Fibroblast of lung (primary cell): ENCODE measurements around the gene MECR.

Experiments used
- EZH2 ChIP-seq: IDR thresholded peaks from 2 replicates; pipeline ENCODE4 v1.5.1; 2012; ENCODE audit warnings: low read length, control low read depth, mild to moderate bottlenecking; ENCODE audit errors: missing control alignments
- TF ChIP-seq, protein P1 (sequence below), 2 donors: IDR thresholded peaks in 1 of 2; conservative IDR thresholded peaks in 1 of 2; 1 replicate in 1 of 2; 2 replicates in 1 of 2; pipeline ENCODE4 v1.5.1; 2011 to 2012; ENCODE audit warnings: low read length in 2 of 2, control low read depth in 1 of 2, inconsistent platforms in 1 of 2, low read depth in 1 of 2, mild to moderate bottlenecking in 1 of 2

DNA sequence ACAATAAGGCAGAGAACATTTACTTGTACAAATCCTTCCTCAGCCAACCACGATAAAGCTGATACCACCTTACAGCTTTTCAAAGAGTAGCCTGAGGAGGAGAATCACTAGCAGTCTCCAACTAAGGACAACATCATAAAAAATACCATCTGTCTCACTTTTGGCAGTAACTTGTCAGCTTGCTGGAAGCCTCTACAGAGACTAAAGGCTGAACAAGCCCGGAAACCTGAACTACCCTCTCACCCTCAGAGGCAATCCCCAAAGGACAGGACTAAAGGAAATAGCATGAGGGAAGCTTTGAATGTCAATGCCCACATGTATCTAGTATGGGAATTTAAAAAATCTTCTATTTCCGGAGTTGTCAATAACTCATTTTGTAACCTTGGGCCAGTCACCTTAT, 59.6 kb downstream of the MECR start:
- TF ChIP-seq, protein P1, sequence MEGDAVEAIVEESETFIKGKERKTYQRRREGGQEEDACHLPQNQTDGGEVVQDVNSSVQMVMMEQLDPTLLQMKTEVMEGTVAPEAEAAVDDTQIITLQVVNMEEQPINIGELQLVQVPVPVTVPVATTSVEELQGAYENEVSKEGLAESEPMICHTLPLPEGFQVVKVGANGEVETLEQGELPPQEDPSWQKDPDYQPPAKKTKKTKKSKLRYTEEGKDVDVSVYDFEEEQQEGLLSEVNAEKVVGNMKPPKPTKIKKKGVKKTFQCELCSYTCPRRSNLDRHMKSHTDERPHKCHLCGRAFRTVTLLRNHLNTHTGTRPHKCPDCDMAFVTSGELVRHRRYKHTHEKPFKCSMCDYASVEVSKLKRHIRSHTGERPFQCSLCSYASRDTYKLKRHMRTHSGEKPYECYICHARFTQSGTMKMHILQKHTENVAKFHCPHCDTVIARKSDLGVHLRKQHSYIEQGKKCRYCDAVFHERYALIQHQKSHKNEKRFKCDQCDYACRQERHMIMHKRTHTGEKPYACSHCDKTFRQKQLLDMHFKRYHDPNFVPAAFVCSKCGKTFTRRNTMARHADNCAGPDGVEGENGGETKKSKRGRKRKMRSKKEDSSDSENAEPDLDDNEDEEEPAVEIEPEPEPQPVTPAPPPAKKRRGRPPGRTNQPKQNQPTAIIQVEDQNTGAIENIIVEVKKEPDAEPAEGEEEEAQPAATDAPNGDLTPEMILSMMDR (conservative IDR thresholded peaks at IDR 0.05 in 1 of 2, IDR thresholded peaks at IDR 0.05 in 1 of 2; ENCODE audit: low read depth in 1 of 2, low read length in 2 of 2) = no peak
- no peak for TF ChIP-seq EZH2
